ELF-1 (cell line): ENCODE measurements around the gene JMJD6.

Source experiments
- DNase-seq: peaks from one replicate; pipeline ENCODE4 v3.0.0-alpha.2; 2016; ENCODE audit warnings: low read depth, low spot score

The JMJD6 gene

GRCh38 chr17:76679239-76679638, 47.2 kb downstream of the JMJD6 start:
- DNase-seq = no peak

- no peak for DNase-seq
These were observed 48.1 kb downstream of the JMJD6 start for GRCh38 chr17:76678330-76678729.

DNA sequence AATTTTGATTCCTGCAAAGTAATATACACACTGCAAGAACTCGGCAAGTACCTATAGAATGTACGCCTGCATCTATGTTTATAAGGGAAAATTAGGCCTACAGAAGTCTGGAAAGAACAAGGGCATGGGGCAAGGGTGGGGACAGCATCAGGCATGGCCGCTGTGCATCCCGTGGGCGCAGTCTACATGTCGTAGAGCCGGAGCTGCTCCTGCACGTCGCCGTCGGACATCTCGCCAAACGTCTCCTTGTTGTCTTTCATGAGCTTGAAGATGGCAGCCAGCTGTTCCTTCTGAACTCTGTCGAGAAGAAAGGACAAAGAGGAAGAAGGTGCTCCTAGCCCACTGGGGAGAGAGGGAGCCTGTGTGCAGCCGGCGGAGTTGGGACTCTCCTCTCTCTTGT, 49.0 kb downstream of the JMJD6 start:
- no peak for DNase-seq

DNA sequence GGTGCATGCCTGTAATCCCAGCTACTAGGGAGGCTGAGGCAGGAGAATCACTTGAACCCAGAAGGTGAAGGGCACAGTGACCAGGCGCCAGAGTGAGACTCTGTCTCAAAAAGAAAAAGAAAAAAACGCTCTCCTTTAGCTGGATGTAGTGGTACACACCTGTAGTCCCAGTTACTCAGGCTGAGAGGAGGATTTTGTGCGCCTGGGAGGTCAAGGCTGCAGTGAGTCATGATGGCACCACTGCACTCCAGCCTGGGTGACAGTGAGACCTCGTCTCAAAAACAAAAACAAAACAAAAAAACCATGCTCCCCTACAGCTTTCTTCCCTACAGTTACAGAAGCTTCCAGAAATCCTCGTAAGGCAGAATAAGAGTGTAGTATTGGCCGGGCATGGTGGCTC, 49.8 kb downstream of the JMJD6 start:
- no peak for DNase-seq

- no peak for DNase-seq
These were observed 50.8 kb downstream of the JMJD6 start for GRCh38 chr17:76675648-76676047.

DNA sequence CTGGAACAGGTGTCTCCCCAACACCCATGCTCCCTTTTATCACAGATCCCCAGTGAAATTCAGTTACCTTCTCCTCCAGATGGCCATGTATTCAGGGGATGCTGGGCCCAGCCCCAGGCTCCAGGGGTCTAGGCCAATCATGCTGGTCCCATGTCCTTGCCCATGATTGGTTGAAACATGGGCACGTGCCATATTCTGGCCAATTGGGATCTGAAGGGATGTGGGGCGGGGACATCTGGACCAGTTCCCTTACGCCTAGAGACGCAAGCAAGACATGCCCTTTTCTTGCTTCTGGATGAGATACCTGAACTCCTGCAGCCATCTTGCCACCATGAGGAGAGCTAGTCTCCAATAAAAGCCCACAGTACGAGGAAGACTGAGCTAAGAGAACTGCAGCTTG, 51.8 kb downstream of the JMJD6 start:
- DNase-seq = no peak

GRCh38 chr17:76673729-76674128, 52.7 kb downstream of the JMJD6 start:
- no peak for DNase-seq

DNA sequence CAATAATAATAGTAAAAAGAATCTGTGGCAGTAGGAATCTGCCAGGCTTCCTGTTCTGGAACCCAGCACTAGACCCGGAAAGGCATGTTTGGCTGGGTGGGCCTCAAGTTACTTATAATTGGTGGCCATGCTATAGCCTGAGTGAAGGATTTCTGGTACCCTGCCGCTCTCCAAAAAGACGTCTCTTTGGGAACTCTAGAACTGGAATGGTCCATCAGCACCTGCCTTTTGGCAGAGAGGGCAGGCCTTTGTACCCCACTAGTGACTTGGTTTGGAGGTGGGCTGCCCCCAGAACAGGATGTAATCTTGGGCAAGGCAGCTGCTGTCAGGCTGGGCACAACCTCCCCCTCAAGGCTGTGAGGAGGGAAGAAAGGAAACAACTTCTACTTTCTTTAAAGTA, 53.5 kb downstream of the JMJD6 start:
- no peak for DNase-seq

DNA sequence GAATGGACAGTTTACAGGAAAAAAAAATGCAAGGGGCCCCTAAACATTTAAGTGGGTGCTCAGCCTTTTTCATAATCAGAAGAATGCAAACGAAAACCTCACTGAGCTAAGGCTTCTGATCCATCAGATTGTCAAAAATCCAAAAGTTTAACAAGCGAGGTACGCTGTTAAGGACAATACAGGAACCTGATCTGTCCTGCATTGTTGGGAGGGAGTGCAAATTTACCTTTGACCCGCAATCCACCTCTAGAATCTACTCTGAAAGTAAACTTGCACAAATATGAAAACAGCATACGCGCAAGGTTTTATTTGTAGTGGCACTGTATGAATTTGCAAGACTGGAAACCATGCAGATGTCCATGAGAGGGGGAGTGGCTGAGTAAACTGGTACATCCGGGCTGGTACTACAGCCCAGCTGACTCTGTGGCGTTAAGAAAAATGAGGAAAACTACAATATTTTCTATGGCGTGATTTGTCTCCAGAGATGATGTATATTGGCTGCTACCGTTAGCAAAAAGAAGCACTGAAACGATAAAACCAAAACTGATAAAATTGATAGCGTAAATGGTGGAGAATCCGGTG, 54.0 kb downstream of the JMJD6 start:
- no peak for DNase-seq

DNA sequence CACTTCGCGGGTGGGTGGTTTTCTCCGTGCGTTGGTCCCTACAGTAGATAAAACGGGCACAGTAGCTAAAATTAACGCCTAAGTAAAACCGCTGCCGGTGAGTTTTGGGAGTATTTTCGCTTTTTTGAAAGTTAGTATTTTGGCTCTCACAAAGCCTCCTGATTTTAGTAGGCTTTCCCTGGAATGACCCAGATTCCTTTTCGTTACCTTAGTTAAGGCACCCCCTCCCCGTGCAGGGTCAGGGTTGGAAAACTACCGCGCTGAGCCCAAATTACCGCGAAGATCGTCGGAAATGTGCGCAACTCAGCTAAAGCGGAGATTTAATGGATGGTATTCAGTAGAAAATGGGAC, 54.5 kb downstream of the JMJD6 start:
- no peak for DNase-seq

GRCh38 chr17:76671123-76671911, 55.1 kb downstream of the JMJD6 start:
- peak; percentile 100 for DNase-seq

DNA sequence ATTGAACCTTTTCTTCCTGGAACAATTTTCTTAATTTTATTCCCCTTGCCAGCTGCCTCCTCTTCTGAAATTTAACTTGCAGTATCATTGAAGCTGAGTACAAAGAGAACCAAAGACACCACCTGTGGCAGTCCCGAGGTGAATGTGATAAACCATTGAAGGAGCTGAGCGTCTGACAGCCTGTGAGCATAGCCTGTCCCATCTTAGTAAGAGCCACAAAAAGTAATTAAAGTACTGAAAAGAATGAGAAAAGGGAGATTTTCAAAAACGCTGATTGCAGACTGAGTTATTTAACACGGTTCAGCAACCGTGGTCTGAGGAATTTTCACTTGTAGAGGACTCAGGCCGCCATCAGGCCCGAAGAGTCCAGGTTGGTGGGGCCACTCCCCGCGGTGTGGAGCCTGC, 55.7 kb downstream of the JMJD6 start:
- DNase-seq = no peak

DNA sequence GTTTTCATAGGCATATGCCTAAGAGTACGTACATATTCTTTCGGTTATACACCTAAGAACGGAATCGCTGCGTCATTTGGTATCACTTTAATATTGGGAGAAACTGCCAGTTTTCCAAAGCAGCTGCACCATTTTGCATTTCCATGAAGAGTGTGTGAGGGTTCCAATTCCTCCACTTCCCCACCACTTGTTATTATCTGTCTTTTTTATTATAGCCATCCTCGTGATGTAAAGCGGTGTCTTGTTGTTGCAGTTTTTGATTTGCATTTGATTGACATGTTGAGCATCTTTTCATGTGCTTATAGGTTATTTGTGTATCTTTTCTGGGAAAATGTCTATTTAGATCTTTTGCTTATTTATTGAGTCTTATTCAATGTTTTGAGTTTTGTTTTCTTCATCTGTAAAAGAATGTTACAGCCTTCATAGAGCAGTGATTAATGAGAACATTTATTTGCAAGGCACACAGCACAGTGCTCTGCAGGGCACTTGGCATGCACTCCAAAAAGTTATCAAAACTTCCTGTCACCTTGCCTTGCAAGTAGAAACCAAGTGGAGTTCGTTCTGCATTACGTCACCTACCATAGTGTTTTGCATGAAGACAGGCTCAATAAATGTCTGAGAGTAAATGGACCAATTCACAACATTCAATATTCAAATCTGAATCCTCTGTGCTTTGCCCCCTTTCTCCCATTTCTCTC, 56.2 kb downstream of the JMJD6 start:
- no peak for DNase-seq
